GM12878 (cell line): ENCODE data around the gene GNA15. TPM values are rescaled to one million over a fixed set of nuclear protein-coding genes. Genes with fewer than 3 reads are reported as not detected.

Source experiments
- ATF2 ChIP-seq: IDR thresholded peaks from 2 replicates; pipeline ENCODE4 v1.6.1; 2012; ENCODE audit warnings: low read length, inconsistent platforms
- BCL11A ChIP-seq: IDR thresholded peaks from 2 replicates; pipeline ENCODE4 v1.6.1; 2011; ENCODE audit warnings: low read depth, low read length
- CBFB ChIP-seq: IDR thresholded peaks from 2 replicates; pipeline ENCODE4 v1.6.1; 2016; ENCODE audit warnings: antibody characterized with exemption, low read depth
- FOXK2 ChIP-seq: fragments of 450-650 bp; IDR thresholded peaks from 2 replicates; pipeline ENCODE4 v1.6.1; 2017; ENCODE audit warnings: mild to moderate bottlenecking, moderate library complexity
- IKZF1 ChIP-seq: fragments of 450-650 bp; conservative IDR thresholded peaks from 2 replicates; pipeline ENCODE4 v1.6.1; 2017; ENCODE audit warnings: antibody characterized with exemption, mild to moderate bottlenecking
- IKZF2 ChIP-seq, 2 experiments: fragments of 450-650 bp; IDR thresholded peaks; 2 replicates each; pipeline ENCODE4 v1.6.1; 2017; ENCODE audit warnings: mild to moderate bottlenecking in 2 of 2, moderate library complexity in 2 of 2
- IRF3 ChIP-seq: fragments of 450-650 bp; IDR thresholded peaks from 2 replicates; pipeline ENCODE4 v1.6.1; 2014; ENCODE audit warnings: mild to moderate bottlenecking
- MTA3 ChIP-seq: IDR thresholded peaks from 2 replicates; pipeline ENCODE4 v1.6.1; 2012; ENCODE audit warnings: low read length, inconsistent platforms, borderline replicate concordance
- MXI1 ChIP-seq: fragments of 150-350 bp; IDR thresholded peaks from 2 replicates; pipeline ENCODE4 v1.6.1; 2011; ENCODE audit warnings: low read depth, mild to moderate bottlenecking, inconsistent platforms, low read length, improper control_type of control experiment
- PAX8 ChIP-seq: fragments of 450-650 bp; IDR thresholded peaks from 2 replicates; pipeline ENCODE4 v1.6.1; 2017; ENCODE audit warnings: mild to moderate bottlenecking, moderate library complexity
- PML ChIP-seq: IDR thresholded peaks from 2 replicates; pipeline ENCODE4 v1.6.1; 2012; ENCODE audit warnings: low read length, inconsistent platforms
- PRDM15 ChIP-seq: fragments of 450-650 bp; formaldehyde crosslinking; IDR thresholded peaks from 2 replicates; pipeline ENCODE4 v1.4.0; 2020; ENCODE audit warnings: mild to moderate bottlenecking, moderate library complexity
- RAD51 ChIP-seq: fragments of 450-650 bp; IDR thresholded peaks from 2 replicates; pipeline ENCODE4 v1.6.1; 2016; ENCODE audit warnings: moderate library complexity, mild to moderate bottlenecking, inconsistent platforms
- RB1 ChIP-seq: fragments of 450-650 bp; formaldehyde crosslinking; IDR thresholded peaks from 2 replicates; pipeline ENCODE4 v1.6.1; 2017; ENCODE audit warnings: mild to moderate bottlenecking, borderline replicate concordance
- RELA ChIP-seq: fragments of 450-650 bp; IDR thresholded peaks from 2 replicates; pipeline ENCODE4 v1.8.0; 2014; ENCODE audit warnings: borderline replicate concordance; ENCODE audit not compliant: partially characterized antibody
- RFX5 ChIP-seq: IDR thresholded peaks from 2 replicates; pipeline ENCODE4 v1.6.1; 2011; ENCODE audit warnings: low read depth, low read length, improper control_type of control experiment
- SIX5 ChIP-seq: IDR thresholded peaks from 2 replicates; pipeline ENCODE4 v1.6.1; 2011; ENCODE audit warnings: mild to moderate bottlenecking, low read depth, low read length, moderate library complexity; ENCODE audit not compliant: severe bottlenecking
- SKIL ChIP-seq: fragments of 450-650 bp; IDR thresholded peaks from 2 replicates; pipeline ENCODE4 v1.6.1; 2017; ENCODE audit warnings: mild to moderate bottlenecking, low read depth, inconsistent platforms; ENCODE audit not compliant: poor library complexity, severe bottlenecking
- STAT3 ChIP-seq: IDR thresholded peaks from 2 replicates; pipeline ENCODE4 v1.6.1; 2011; ENCODE audit warnings: low read depth, low read length, improper control_type of control experiment
- USF1 ChIP-seq: IDR thresholded peaks from 2 replicates; pipeline ENCODE4 v1.6.1; 2011; ENCODE audit warnings: borderline replicate concordance, low read depth, mild to moderate bottlenecking, moderate library complexity, mixed read lengths, low read length; ENCODE audit not compliant: insufficient read depth; ENCODE audit errors: extremely low read length
- YY1 ChIP-seq: IDR thresholded peaks from 2 replicates; pipeline ENCODE4 v1.6.1; 2011; ENCODE audit warnings: low read depth, mild to moderate bottlenecking, low read length
- ZNF622 ChIP-seq: fragments of 450-650 bp; IDR thresholded peaks from 2 replicates; pipeline ENCODE4 v1.6.1; 2017; ENCODE audit warnings: mild to moderate bottlenecking, inconsistent platforms
- polyA plus RNA-seq, 11 experiments: library from polyadenylated mRNA; depleted of rRNA in 4 of 11; unstranded in 6 of 11; stranded (reverse) in 5 of 11; fragments of >200 nt; fragmentation: Nextera tagmentation in 4 of 11; fragmentation: Illumina TruSeq in 1 of 11; extraction: Ambion mirVana in 4 of 11; extraction: Trizol in 1 of 11; gene quantifications; 1 replicate in 1 of 11; 2 replicates in 10 of 11; pipeline versions ENCODE4 v1.2.1 to v1.2.3, GENCODE V29; 2011 to 2016; ENCODE audit warnings: inconsistent platforms in 2 of 11, missing spikeins in 2 of 11, low read depth in 1 of 11
- total RNA-seq, 4 experiments: library from RNA; depleted of rRNA in 3 of 4; stranded (reverse); fragments of >200 nt in 3 of 4; fragmentation: Illumina TruSeq in 1 of 4; extraction: Trizol in 1 of 4; gene quantifications; 2 replicates each; pipeline versions ENCODE4 v1.2.1 to v1.2.3, GENCODE V29; 2013 to 2021

Gene GNA15
- total and polyA plus RNA-seq, 10 of the 15 experiments (the other 5 are each of a cell fraction or from before 2014, with no cell fraction given): 0.42 to 18.0 (median 9.4) TPM

GRCh38 chr19:3184847-3185460 is 49.1 kb downstream of the GNA15 start (continued):
- TF ChIP-seq PRDM15 (CRISPR knock-in tag): no peak
- TF ChIP-seq MTA3: no peak
- TF ChIP-seq SIX5: no peak
- peak; percentile 63 for TF ChIP-seq SKIL
- TF ChIP-seq USF1: no peak
- TF ChIP-seq IRF3: no peak
- no peak for TF ChIP-seq IKZF2 (IDR thresholded peaks at IDR 0.05)
- no peak for TF ChIP-seq ATF2
- no peak for TF ChIP-seq PML
- no peak for TF ChIP-seq ZNF622
- no peak for TF ChIP-seq BCL11A
- no peak for TF ChIP-seq RELA
- no peak for TF ChIP-seq RB1
- no peak for TF ChIP-seq FOXK2
- TF ChIP-seq CBFB: no peak
- TF ChIP-seq RFX5: no peak
- no peak for TF ChIP-seq PAX8
- peak; percentile 62; the same call in 1 of the 2 replicates for TF ChIP-seq MXI1
- TF ChIP-seq YY1: no peak; the same call in 1 of the 2 replicates
- TF ChIP-seq RAD51: no peak
- no peak for TF ChIP-seq STAT3
- TF ChIP-seq IKZF1: no peak
